HG03432 (cell line): ENCODE data around the gene LAMB4.
"Not testable (repeated sequence)": the region's sequence is repeated elsewhere in the genome, so short reads cannot be mapped to it uniquely, and the experiment has no call there.

Experiments
- ATAC-seq: cut with Tn5 transposase; IDR thresholded peaks from one replicate; pipeline ENCODE4 v1.9.1; 2021; ENCODE audit warnings: mild to moderate bottlenecking, moderate library complexity; ENCODE audit not compliant: unreplicated experiment

The LAMB4 gene

DNA sequence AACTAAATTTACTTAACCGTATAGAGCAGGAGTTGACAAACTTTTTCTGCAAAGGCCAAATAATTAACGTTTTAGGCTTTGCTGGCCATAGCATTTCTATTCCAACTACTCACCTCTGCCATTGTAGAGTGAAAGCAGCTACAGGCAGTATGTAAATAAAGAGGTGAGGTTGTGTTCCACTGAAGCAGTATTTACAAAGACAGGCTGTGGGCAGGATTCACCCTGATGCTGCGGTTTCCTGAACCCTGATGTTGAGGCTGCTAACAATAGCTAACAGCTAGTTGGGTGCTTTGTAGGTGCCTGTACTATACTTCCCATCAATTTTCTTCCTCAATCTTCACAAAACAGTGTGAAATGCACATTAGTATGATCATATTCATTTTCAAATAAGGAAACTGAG lies 80.2 kb downstream of the LAMB4 start:
- no peak for ATAC-seq

DNA sequence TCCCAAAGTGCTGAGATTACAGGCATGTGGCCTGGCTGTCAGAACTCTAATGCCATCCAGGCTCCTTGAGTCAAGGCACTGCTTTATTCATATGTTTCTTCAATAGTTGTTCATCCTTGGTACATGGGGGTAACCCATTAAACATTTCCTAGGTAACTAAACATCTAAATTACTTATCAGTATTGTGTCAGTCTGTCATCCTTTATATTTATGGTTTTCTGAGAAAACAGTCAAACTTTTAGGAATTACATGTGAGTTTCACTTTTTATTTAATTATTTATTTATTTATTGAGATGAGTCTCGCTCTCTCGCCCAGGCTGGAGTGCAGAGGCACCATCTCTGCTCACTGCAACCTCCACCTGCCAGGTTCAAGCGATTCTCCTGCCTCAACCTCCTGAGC lies 81.7 kb downstream of the LAMB4 start:
- ATAC-seq = no peak

DNA sequence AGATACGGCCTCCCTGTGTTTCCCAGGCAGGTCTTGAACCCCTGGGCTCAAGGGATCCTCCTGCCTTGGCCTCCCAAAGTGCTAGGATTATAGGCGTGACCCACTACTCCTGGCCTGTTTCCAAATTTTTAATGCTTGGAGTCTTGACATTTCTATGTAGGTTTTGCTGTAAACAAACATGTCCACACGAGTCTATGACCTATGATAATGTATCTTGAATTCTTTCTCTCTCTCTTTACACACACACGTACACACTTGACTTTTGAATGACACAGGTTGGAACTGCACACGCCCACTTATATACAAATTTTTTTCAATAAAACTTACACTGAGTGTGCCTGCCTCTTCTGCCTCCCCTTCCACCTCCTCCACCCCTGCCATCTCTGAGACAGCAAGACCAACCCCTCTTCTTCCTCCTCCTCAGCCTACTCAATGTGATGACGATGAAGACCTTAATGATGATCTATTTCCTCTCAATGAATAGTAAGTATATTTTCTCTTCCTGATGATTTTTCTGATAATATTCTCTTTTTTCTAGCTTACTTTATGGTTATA lies 83.1 kb downstream of the LAMB4 start:
- ATAC-seq = no peak

DNA sequence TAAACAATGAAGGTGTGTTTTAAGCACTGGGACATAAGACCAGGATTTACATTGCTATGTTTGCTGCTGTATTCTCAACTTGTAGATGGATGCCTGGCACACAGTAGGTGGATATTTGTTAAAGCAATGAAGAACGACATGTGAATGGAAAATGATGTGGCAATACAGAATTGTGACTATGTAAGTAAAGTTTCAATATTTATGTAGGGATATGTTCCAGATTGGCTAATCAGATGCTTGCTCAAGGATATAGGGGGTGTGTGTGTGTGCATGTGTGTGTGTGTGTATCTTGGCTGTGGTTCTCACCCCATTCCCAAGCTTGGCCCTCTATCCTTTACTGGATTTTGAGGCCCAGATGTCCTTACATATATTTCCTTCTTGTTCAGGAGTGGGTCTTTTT lies 84.5 kb downstream of the LAMB4 start:
- no peak for ATAC-seq

DNA sequence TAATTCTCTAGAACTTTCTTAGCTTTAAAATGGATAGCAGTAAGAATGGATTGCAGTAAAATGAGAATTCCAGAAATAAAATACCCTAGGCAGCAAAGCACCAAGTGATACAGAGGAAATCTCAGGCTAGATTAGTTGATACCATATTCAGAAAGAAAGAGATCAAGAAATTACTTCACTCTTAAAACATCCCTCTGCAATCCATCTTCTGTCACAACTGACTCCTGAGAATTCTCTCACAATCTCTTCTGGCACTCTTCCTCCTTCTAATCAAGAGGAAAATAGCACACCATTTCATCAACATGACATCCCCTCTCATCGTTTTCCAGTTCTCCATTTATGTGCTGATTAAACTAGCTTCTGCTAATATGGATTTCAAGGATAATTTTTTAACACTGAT lies 85.0 kb downstream of the LAMB4 start:
- ATAC-seq = no peak

DNA sequence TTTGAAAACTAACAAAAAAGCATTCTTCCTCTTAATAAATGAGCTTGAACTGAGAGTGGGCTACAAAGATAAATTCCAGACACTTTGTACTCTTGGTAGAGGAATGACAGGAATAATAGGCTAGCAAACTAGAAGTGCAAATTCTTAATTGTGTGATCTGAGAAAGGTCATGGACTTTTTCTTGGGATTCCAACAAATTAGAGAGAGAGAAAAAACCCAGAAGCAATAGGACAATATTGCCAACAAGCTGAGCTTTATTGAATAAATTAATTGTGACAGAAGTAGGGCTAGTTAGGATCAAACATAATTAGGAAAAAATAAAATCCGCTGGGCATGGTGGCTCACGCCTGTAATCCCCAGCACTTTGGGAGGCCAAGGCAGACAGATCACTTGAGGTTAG lies 85.8 kb downstream of the LAMB4 start:
- no peak for ATAC-seq

DNA sequence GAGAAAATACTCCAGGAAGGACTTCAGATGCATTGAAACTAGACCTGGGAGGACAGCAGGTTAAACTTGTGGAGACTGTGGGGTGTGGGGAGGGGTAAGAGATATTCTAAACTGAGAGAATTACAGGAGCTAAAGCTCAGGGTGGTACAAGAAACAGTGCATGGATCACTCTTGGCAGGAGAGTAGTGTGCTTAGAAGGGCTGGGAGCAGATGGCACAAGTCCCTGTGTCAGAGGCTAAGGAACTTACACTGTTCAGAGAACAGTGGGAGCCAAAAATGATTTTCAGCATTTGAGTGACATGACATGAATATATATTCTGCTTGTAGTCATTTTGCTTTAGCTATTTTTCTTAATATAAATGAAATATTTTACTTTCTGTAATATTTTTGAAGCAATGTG lies 91.2 kb downstream of the LAMB4 start:
- ATAC-seq = no peak

DNA sequence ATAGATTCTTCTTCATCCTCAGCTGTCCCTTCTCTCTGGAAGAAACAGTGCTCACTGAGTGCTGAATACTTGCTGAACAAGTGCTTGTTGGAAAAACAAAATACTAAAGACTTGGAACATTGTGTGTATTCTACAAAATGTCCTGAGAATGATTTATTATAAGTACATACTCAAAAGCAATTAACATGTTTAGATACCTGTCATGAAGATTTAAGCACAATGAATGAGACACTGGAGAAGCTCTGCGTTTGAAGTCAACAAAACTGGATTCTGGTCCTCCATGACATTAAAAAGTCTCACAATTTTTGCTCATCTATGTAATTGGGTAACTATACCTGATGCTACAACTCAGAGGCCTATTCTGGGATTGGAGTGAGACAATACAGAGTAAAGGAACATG lies 92.4 kb downstream of the LAMB4 start:
- ATAC-seq = no peak

DNA sequence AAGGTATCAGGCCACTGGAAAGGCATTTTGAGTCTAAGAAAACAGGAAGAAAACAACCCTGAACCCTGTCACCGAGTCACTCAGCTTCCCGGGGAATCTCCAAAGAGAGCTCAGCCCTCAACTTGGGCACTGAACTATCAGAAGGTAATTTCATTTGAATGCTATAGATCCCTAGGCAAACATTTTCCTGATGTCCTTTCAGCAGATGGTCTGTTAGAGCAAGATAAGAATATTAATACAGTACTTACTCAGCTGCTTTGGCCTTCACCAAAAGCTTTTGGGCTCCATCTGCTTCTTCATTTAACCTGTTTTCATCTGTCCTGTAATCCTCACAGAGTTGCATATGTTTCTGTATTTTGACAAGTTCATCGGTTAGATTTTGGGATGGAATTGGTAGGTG lies 93.0 kb downstream of the LAMB4 start:
- ATAC-seq = no peak

DNA sequence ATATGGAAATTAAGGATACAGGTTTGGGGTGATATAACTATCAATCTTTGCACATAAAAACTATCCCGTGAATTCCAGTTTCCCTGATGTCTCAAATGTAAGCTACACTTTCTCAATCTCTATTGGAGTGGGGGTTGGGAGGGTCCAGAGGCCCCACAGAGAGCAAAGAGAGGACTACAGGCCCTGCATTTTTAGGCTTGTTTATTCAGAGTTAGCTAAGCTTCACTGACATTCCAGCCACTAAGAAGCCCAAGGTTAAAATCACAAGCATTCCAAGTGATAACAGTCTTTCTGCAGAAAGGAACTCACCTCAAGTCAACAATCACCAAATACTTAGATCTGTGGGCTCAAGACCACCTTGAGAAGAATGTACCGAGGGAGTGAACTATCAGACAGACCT lies 95.6 kb downstream of the LAMB4 start:
- ATAC-seq = no peak

DNA sequence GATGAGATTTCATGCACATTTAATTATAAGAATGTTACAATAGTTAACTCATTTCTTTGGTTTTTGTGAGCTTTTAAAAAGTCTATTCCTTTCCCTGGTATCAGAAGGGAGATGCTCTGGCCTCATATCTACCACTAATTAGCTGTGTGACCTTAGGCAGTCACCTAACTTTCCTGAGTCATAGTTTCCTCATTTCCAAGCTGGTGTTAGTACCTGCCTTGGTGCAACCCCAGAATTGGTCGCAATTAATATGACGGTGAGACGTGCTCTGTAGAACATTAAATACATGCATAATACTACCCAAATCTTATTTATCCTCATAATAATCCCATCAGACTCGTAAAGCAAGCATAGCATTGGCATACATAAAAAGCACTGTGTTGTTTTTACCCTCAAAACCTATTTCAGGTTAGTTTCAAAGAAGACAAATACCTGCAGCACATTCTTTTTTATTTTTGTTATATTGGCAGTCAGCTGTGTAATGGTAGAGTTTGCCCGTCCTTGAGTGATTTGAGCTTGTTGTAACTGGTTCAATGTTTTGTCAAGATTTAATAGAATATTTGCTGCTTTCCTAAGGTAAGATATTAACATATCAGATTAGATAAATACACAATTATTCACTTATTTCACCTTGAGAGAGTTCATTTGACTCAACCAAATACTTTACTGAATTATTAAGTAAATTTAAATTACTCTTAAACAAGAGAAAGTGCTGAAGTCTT lies 96.2 kb downstream of the LAMB4 start:
- no peak for ATAC-seq

DNA sequence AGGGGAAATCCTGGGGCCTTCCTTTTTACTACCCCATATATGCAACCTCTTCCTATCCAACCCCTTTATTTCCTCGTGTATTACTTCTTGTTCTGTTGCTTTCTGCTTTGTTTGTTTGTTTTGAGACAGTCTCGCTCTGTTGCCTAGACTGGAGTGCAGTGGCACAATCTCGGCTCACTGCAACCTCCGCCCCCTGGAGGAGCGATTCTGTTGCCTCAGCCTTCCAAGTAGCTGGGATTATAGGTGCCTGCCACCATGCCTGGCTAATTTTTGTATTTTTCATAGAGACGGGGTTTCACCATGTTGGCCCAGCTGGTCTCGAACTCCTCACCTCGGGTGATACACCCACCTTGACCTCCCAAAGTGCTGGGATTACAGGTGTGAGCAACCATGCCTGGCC lies 96.9 kb downstream of the LAMB4 start:
- not testable (repeated sequence) for ATAC-seq

DNA sequence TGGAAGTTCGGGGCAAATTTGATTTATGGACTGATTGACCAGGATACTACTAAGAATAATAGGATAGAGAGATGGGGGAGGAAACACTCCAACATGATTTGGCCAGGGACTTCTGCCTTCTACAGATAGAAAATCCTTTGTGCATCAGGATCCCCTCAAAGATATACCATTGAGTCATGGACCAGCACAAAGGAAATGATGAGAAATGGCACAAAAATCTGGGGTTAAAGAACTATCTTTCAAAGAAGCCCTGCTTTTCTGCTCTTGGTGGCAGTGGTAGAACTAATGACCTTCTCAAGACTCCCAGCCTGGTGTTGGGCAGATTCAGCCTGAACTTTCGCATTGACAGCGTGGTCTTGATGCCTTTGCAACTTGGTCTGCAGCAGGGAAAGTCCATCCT lies 99.6 kb downstream of the LAMB4 start:
- ATAC-seq = no peak

DNA sequence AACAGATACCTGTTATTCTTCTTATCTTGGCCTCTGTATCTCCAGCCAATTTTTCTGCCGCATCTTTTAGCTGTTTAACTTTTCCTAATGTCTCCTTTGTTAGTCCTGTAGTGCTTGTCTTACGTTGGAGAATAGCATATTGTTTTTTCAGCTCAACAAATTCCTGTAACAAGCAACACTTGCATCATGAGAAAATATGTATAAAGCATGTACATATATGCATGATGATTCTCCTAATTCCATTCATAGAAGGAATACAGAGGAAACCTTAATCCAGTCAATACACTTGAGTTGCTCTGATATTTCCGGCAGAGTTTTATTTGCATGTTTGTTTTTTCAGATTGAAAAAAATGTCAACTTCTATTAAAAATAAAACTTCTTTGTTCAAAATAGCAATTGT lies 101.1 kb downstream of the LAMB4 start:
- ATAC-seq = no peak

DNA sequence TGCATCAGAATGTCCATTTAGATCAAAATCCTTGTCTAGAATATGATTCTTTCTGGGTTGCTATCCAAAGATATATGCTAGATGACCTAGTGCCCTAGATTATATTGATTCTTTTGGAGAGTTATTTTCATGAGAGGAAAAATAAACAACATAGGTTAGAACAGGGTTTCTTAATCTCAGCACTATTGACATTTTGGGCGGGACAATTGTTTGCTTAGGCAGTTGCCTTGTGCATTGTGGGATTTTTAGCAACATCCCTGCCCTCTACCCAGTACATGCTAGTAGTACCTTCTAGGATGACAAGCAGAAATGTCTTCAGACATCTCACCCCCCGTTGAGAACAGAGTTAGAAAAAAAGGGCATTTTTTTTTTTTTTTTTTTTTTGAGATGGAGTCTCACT lies 102.0 kb downstream of the LAMB4 start:
- no peak for ATAC-seq

DNA sequence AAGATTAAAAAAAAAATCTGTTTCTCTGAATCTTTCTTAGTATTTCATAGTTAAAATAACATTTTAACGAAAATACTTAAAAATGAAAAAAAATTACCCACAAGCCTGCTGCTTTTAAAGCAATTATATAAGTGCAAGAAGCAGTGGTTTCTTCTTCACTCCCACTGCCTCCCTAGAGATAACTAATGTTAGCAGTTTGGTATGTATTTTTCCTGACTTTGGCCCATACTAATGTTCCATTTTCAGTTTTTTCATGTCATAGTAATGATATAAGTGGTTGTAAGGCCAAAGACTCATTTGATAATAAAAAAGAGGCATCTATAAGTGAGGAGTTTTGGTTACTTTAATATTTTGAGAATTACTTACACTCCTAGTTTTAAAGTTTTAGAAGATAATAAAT lies 102.9 kb downstream of the LAMB4 start:
- ATAC-seq = no peak

DNA sequence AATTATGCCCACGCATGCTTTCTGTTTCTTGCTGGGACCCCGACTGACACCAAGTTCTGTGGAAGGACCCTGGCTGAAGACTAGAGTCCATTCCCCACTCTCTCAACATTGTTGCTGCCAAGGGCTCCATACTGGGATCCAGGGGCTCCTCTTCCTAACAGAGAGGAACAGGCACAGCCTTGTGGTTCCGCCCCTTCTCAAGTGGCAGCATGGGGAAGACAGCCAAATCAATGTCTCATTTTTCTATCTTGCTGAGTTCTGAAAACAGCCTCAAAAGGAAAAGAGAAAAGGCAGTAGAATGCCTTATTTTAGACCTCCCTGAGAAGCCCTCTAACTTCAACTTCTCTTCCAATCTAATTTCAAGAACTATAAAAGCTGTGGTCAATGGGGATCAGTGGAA lies 103.5 kb downstream of the LAMB4 start:
- no peak for ATAC-seq

DNA sequence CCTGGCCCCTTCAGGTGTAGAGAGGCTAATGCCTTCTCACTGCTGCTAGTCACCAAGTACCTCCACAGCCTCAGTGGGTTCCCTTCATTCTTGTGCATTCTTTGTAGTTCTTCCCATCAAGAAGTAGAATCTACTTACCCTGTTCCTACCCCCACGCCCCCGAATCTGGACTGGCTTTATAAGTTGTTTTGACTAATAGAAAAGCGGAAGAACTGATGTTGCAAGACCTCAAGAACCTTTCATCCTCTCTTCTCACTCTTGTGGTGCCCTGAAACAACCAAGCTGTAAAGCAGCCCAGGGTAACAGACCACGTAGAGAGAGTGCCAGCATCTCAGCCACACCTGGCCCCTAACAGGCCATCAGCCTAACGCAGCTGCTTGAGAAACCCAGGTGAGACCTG lies 104.0 kb downstream of the LAMB4 start:
- ATAC-seq = no peak

DNA sequence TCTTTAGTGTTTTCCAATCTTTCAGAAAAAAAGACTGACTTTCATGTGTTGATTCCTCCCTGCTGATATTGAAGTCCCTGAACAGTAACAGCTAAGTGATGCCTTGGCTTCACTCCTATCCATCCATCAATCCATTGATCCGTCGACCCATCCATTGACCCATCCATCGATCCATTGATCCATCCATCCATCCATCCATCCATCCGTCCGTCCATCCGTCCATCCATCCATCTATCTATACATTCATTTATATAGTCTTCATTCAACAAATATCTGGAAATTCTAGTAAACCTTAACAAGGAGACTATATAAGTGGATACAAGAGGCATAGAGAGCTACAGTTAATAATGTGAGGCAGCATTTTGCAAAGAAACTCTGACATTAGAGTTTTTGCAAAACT lies 105.6 kb downstream of the LAMB4 start:
- no peak for ATAC-seq

DNA sequence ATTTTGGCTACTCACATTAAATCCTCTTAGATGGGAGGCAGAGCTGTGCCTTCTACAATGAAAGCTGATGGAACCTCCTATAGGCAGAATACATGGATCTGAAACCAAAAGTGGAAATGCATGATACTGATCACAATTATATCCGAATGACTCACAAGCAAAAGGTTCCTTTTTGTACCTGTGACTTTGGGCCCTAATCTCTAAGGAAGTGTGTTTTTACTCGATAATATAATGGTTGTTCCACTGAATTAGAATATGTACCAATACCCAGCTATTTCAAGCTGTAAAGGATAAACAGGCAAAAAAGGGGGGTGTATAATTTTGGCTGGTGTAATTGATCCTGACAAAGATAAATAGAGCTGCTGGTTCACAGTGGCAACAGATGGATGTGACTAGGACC lies 109.6 kb downstream of the LAMB4 start:
- ATAC-seq = no peak

DNA sequence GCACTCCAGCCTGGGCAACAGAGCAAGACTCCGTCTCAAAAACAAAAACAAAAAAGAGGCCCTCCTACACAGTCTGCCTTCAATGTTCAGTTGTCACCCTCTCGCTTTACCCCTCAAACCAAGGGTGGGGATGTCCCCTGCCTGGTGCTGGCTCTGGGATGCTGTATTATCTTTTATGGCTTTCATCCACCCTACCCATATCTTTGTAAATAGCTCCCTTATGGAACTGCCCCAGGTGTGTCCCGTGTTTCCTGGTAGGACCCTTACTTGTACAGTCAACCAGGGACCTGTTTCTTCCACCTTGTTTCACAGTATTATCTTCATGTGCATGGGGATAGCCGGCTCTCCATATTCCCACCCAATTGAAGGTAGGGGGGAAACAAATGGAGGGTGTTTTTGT lies 111.5 kb downstream of the LAMB4 start:
- no peak for ATAC-seq

DNA sequence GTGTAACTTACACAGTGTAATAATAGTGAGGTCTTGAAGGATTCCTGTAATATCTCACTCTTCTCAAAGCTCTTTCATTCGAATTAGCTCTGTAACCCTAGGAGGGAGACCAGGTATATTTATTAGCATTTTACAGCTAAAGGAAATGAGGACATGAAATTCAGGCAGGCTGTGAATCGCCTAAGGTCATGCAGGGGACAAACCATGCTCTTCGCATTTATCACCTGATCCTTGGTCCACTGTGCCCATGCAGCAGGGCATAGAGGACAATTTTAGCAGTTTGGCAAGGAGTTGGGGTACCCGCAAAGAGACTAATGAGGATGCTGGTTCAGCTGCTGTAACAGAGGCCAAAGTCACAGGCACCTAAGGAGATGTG lies 112.4 kb downstream of the LAMB4 start:
- ATAC-seq = no peak
